HCT116 (cell line): ENCODE data around the gene RHBDD1.

ENCODE experiments used
- CBX3 ChIP-seq: IDR thresholded peaks from 2 replicates; pipeline ENCODE4 v1.6.1; 2012; ENCODE audit warnings: low read depth
- ELF1 ChIP-seq: IDR thresholded peaks from 2 replicates; pipeline ENCODE4 v1.6.1; 2012; ENCODE audit warnings: low read depth, borderline replicate concordance
- EZH2 ChIP-seq: fragments of 200-600 bp; sonication (generic); IDR thresholded peaks from 2 replicates; pipeline ENCODE4 v1.6.1; 2017; ENCODE audit warnings: antibody characterized with exemption, mixed run types
- EZH2phosphoT487 ChIP-seq: fragments of 200-600 bp; IDR thresholded peaks from 2 replicates; pipeline ENCODE4 v1.6.1; 2018; ENCODE audit warnings: antibody characterized with exemption, borderline replicate concordance
- POLR2A ChIP-seq: IDR thresholded peaks from 2 replicates; pipeline ENCODE4 v1.7.0; 2011; ENCODE audit warnings: borderline replicate concordance; ENCODE audit not compliant: insufficient read depth, insufficient read length; ENCODE audit errors: extremely low read depth
- POLR2AphosphoS5 ChIP-seq: IDR thresholded peaks from 2 replicates; pipeline ENCODE4 v1.6.1; 2011; ENCODE audit warnings: mild to moderate bottlenecking, low read depth, low read length, moderate library complexity
- RAD21 ChIP-seq: IDR thresholded peaks from 2 replicates; pipeline ENCODE4 v1.6.1; 2012; ENCODE audit warnings: low read depth, mild to moderate bottlenecking
- TCF7L2 ChIP-seq: IDR thresholded peaks from 2 replicates; pipeline ENCODE4 v1.7.0; 2011; ENCODE audit warnings: borderline replicate concordance, inconsistent platforms; ENCODE audit not compliant: insufficient read depth, insufficient read length; ENCODE audit errors: extremely low read depth
- ZFX ChIP-seq: fragments of 450-650 bp; IDR thresholded peaks from 2 replicates; pipeline ENCODE4 v1.6.1; 2017
- TF ChIP-seq, protein P1 (sequence below), 3 experiments: fragments of 200-600 bp in 1 of 3; sonication (generic) in 1 of 3; IDR thresholded peaks in 2 of 3; conservative IDR thresholded peaks in 1 of 3; 2 replicates each; pipeline ENCODE4 v1.5.1; 2012 to 2017; ENCODE audit warnings: low read depth in 2 of 3, low read length in 2 of 3, antibody characterized with exemption in 1 of 3, borderline replicate concordance in 1 of 3, control low read depth in 1 of 3, mild to moderate bottlenecking in 1 of 3, mixed read lengths in 1 of 3, mixed run types in 1 of 3, moderate library complexity in 1 of 3; ENCODE audit not compliant: insufficient read depth in 1 of 3
- TF ChIP-seq, protein P2 (sequence below): IDR thresholded peaks from 2 replicates; pipeline ENCODE4 v1.6.1; 2012; ENCODE audit warnings: low read depth

DNA sequence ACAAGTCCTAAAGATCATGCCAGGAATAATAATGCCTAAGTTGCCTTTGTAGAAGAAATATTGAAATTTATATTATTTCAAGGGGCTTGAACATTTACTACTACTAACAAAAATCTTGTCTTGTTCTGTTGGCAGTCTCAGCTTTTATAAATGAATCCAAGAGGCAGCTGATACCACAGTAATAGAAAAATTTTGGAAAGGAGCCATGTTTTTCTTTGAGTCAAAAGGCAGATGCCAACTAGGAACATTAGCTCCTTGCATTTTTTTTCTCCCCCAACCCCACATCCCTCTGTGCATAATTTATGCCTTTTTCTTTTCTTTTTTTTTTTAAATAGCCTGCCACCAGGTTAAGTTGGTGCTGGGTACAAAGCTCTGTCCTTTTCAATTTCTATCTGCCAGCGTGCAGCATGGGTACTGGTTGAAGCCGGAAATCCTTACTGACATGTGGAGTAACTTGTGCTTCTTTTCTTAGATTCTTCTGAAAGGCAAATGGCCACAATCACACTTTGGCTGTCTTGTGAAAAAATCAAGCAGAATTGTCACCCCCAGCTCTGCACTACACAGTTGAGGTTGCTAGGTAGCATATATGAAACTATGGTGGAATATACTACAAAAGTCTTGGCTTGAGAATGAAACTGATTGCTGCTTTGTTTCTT lies 98.8 kb downstream of the RHBDD1 start:
- no peak for TF ChIP-seq POLR2A
- TF ChIP-seq, protein P1, sequence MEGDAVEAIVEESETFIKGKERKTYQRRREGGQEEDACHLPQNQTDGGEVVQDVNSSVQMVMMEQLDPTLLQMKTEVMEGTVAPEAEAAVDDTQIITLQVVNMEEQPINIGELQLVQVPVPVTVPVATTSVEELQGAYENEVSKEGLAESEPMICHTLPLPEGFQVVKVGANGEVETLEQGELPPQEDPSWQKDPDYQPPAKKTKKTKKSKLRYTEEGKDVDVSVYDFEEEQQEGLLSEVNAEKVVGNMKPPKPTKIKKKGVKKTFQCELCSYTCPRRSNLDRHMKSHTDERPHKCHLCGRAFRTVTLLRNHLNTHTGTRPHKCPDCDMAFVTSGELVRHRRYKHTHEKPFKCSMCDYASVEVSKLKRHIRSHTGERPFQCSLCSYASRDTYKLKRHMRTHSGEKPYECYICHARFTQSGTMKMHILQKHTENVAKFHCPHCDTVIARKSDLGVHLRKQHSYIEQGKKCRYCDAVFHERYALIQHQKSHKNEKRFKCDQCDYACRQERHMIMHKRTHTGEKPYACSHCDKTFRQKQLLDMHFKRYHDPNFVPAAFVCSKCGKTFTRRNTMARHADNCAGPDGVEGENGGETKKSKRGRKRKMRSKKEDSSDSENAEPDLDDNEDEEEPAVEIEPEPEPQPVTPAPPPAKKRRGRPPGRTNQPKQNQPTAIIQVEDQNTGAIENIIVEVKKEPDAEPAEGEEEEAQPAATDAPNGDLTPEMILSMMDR (IDR thresholded peaks at IDR 0.05 in 2 of 3, conservative IDR thresholded peaks at IDR 0.05 in 1 of 3; ENCODE audit: borderline replicate concordance in 1 of 3, insufficient read depth in 1 of 3, low read depth in 2 of 3, low read length in 2 of 3), result no peak
- no peak for TF ChIP-seq ELF1
- TF ChIP-seq EZH2, result no peak
- no peak for TF ChIP-seq ZFX
- TF ChIP-seq POLR2AphosphoS5, result no peak
- TF ChIP-seq, protein P2, sequence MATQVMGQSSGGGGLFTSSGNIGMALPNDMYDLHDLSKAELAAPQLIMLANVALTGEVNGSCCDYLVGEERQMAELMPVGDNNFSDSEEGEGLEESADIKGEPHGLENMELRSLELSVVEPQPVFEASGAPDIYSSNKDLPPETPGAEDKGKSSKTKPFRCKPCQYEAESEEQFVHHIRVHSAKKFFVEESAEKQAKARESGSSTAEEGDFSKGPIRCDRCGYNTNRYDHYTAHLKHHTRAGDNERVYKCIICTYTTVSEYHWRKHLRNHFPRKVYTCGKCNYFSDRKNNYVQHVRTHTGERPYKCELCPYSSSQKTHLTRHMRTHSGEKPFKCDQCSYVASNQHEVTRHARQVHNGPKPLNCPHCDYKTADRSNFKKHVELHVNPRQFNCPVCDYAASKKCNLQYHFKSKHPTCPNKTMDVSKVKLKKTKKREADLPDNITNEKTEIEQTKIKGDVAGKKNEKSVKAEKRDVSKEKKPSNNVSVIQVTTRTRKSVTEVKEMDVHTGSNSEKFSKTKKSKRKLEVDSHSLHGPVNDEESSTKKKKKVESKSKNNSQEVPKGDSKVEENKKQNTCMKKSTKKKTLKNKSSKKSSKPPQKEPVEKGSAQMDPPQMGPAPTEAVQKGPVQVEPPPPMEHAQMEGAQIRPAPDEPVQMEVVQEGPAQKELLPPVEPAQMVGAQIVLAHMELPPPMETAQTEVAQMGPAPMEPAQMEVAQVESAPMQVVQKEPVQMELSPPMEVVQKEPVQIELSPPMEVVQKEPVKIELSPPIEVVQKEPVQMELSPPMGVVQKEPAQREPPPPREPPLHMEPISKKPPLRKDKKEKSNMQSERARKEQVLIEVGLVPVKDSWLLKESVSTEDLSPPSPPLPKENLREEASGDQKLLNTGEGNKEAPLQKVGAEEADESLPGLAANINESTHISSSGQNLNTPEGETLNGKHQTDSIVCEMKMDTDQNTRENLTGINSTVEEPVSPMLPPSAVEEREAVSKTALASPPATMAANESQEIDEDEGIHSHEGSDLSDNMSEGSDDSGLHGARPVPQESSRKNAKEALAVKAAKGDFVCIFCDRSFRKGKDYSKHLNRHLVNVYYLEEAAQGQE, result no peak
- no peak for TF ChIP-seq TCF7L2
- no peak for TF ChIP-seq EZH2phosphoT487
- no peak for TF ChIP-seq RAD21
- TF ChIP-seq CBX3, result no peak
